OCI-LY7 (cell line): Measurements from ENCODE around the gene MAP1LC3B.

ENCODE experiments used
- EZH2phosphoT487 ChIP-seq: fragments of 200-600 bp; sonication (generic); IDR thresholded peaks from 2 replicates; pipeline ENCODE4 v1.6.1; 2018; ENCODE audit warnings: low read depth, borderline replicate concordance, mild to moderate bottlenecking, mixed run types, antibody characterized with exemption, low read length, moderate library complexity, mixed read lengths
- TF ChIP-seq, protein P1 (sequence below): fragments of 200-600 bp; sonication (generic); conservative IDR thresholded peaks from 2 replicates; pipeline ENCODE4 v1.5.1; 2014; ENCODE audit warnings: mild to moderate bottlenecking, antibody characterized with exemption, low read length, moderate library complexity, mixed read lengths

DNA sequence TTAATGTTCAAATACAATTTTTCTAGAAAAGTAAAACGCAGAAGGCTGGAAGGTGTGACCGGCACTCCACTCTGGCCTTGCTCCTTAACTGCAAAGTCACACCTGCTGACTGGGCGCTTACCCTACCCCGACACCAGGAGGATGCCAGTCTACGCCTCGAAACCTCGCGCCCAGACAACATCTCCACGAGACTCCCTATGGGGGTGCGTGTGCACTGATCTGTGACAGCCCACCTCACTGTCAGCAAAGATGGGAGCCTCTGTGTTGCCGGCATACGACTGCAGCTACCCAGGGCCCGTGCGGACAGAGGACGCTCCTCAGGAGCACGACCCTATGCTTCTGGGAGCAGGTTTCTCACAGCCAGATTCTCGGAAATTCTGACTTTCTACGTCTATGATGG is 26.1 kb downstream of the MAP1LC3B start:
- TF ChIP-seq, protein P1, sequence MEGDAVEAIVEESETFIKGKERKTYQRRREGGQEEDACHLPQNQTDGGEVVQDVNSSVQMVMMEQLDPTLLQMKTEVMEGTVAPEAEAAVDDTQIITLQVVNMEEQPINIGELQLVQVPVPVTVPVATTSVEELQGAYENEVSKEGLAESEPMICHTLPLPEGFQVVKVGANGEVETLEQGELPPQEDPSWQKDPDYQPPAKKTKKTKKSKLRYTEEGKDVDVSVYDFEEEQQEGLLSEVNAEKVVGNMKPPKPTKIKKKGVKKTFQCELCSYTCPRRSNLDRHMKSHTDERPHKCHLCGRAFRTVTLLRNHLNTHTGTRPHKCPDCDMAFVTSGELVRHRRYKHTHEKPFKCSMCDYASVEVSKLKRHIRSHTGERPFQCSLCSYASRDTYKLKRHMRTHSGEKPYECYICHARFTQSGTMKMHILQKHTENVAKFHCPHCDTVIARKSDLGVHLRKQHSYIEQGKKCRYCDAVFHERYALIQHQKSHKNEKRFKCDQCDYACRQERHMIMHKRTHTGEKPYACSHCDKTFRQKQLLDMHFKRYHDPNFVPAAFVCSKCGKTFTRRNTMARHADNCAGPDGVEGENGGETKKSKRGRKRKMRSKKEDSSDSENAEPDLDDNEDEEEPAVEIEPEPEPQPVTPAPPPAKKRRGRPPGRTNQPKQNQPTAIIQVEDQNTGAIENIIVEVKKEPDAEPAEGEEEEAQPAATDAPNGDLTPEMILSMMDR: no peak
- TF ChIP-seq EZH2phosphoT487: no peak
